Common myeloid progenitor, CD34-positive (primary cell): ENCODE measurements around the gene TPST1.

Experiments used
- CTCF ChIA-PET: fragments of 350-600 bp; sonication (Branson Sonifier 250); formaldehyde crosslinking; loops from one replicate; lab custom pipeline; 2021; ENCODE audit warnings: antibody characterized with exemption; lab: Charles Lee
- POLR2A ChIA-PET: fragments of 350-600 bp; sonication (Branson Sonifier 250); formaldehyde crosslinking; loops from one replicate; lab custom pipeline; 2021; ENCODE audit warnings: antibody characterized with exemption; lab: Charles Lee
- DNase-seq, 3 donors: peaks; one replicate each; pipeline versions ENCODE4 v3.0.0 to v3.0.0-alpha.2; 2013
- H3K27ac ChIP-seq, 2 experiments: 1 replicate in 1 of 2; 2 replicates in 1 of 2; pipeline ENCODE4 v1.7.0; 2013; ENCODE audit warnings: inconsistent platforms in 2 of 2, low read length in 2 of 2, mild to moderate bottlenecking in 2 of 2, low read depth in 1 of 2, moderate library complexity in 1 of 2; ENCODE audit not compliant: severe bottlenecking in 2 of 2, insufficient read depth in 1 of 2, poor library complexity in 1 of 2
- H3K27me3 ChIP-seq, 5 experiments: replicated peaks in 2 of 5; 1 replicate in 3 of 5; 2 replicates in 2 of 5; pipeline versions ENCODE4 v1.6.1 to v1.7.0; 2013; ENCODE audit warnings: low read length in 4 of 5, mild to moderate bottlenecking in 2 of 5, moderate library complexity in 2 of 5, inconsistent platforms in 1 of 5; ENCODE audit not compliant: insufficient read depth in 5 of 5, control insufficient read depth in 4 of 5
- H3K36me3 ChIP-seq, 4 experiments: 1 replicate in 2 of 4; 2 replicates in 2 of 4; pipeline versions ENCODE4 v1.6.1 to v1.7.0; 2013; ENCODE audit warnings: low read length in 3 of 4, control low read depth in 1 of 4, mild to moderate bottlenecking in 1 of 4; ENCODE audit not compliant: control insufficient read depth in 4 of 4, insufficient read depth in 4 of 4
- H3K4me1 ChIP-seq, 4 experiments: 1 replicate in 3 of 4; 2 replicates in 1 of 4; pipeline versions ENCODE4 v1.6.1 to v1.7.1; 2013; ENCODE audit warnings: low read length in 3 of 4, mild to moderate bottlenecking in 3 of 4, control low read depth in 1 of 4, inconsistent platforms in 1 of 4, moderate library complexity in 1 of 4; ENCODE audit not compliant: control insufficient read depth in 4 of 4, insufficient read depth in 4 of 4; ENCODE audit errors: control extremely low read depth in 1 of 4
- H3K4me3 ChIP-seq, 7 experiments: 1 replicate in 4 of 7; 2 replicates in 3 of 7; pipeline versions ENCODE4 v1.5.1 to v1.7.0; 2013; ENCODE audit warnings: mild to moderate bottlenecking in 7 of 7, low read length in 6 of 7, moderate library complexity in 6 of 7, inconsistent platforms in 2 of 7, low read depth in 2 of 7, control low read depth in 1 of 7; ENCODE audit not compliant: insufficient read depth in 4 of 7, control insufficient read depth in 1 of 7; ENCODE audit errors: extremely low read depth in 1 of 7
- H3K9me3 ChIP-seq, 5 experiments: 1 replicate in 4 of 5; 2 replicates in 1 of 5; pipeline versions ENCODE4 v1.6.1 to v1.7.1; 2013; ENCODE audit warnings: low read length in 4 of 5, mild to moderate bottlenecking in 2 of 5, inconsistent platforms in 1 of 5, low read depth in 1 of 5, moderate library complexity in 1 of 5; ENCODE audit not compliant: control insufficient read depth in 4 of 5, insufficient read depth in 2 of 5; ENCODE audit errors: control extremely low read depth in 1 of 5
- whole genome bisulfite sequencing: methylation state at CpG from one replicate; pipeline ENCODE4 v1.1.5; 2013; ENCODE audit not compliant: insufficient coverage; 5-methylcytosine and 5-hydroxymethylcytosine counted together

The TPST1 gene

DNA sequence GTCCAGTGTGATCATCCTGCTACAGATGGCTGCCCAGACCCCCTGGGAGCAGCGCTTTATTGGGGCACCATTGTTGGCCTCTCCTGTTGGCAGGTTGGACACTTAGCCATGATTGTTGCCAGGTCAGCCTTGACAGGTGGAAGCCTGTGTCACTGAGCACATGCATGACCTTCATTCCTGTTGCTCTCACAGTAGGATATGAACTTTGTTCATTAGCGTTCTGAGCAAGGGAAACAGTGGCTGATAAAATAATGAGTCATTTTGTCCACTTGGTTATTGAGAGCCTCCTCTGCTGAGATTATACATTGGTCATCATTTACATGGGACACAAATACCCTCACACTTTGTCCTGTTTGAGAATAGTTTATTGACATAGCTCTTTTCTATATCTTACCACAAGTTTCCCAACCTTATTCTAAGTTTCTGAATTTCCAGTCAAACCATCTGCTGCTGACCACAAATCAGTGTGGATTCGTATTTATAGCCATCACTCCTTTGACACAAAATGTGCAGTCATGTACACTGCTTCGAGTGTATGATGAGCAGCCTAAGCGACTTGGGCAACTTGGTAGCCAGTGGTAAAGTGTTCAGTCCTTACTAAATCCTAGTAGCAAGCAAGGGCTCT, 102.6 kb downstream of the TPST1 start:
- H3K36me3 ChIP-seq = no peaks in the 10 kb centered on the region
- 98% methylated on average over 4 of the region's 5 CpGs for WGBS
- no peaks in the 10 kb centered on the region for H3K4me1 ChIP-seq
- H3K9me3 ChIP-seq = no peaks in the 10 kb centered on the region
- CTCF ChIA-PET = no interaction called here
- POLR2A ChIA-PET = no interaction called here
- no peak overlapping the region for H3K27ac ChIP-seq
- DNase-seq = no peak
- H3K4me3 ChIP-seq = no peak overlapping the region
- no peaks in the 10 kb centered on the region for H3K27me3 ChIP-seq

DNA sequence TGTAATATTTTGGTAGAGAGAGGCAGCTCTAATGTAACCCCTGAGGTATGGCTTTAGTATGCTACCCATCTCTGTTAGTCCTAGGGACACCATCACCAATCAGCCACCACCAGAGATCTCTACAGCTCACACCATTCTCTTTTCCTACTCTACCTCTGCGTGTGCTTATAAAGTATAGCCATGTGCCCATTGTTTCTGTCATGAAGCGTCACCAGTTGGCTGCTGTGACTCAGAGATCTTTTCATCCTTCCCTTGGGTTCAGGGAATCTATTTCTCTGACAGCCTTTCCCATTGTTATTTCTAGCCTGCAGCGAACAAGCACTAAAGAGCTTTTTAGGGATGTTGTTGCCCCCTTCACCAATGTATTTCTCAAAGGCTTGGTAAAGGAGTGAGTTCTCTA, 103.3 kb downstream of the TPST1 start:
- H3K27ac ChIP-seq = no peak overlapping the region
- H3K36me3 ChIP-seq = no peaks in the 10 kb centered on the region
- no peaks in the 10 kb centered on the region for H3K27me3 ChIP-seq
- H3K9me3 ChIP-seq = no peaks in the 10 kb centered on the region
- DNase-seq = no peak
- H3K4me1 ChIP-seq = no peaks in the 10 kb centered on the region
- CTCF ChIA-PET = no interaction called here
- H3K4me3 ChIP-seq = no peak overlapping the region
- POLR2A ChIA-PET = no interaction called here
- 100% methylated on average over 2 of the region's 3 CpGs for WGBS

DNA sequence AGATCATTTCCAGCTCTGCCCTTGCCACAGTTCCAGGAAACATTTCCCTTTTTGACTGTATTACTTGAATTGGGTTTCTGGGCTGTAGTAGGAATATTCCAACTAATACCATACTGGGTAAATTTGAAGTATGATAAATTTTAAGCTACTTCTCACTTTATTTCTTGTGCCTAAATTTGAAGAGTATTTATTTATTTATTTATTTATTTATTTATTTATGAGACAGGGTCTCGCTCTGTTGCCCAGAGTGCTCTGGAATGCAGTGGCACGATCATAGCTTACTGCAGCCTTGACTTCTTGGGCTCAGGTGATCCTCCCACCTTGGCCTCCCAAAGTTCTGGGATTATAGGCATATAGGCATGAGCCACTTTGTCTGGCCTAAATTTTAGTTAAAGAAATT, 105.5 kb downstream of the TPST1 start:
- POLR2A ChIA-PET = no interaction called here
- H3K4me3 ChIP-seq = no peak overlapping the region
- 100% methylated on average over 2 of the region's 2 CpGs for WGBS
- no peak for DNase-seq
- H3K4me1 ChIP-seq = peaks cover 0 to 6% (median 2%) of the 10 kb centered on the region in 4 experiments
- H3K27ac ChIP-seq = no peak overlapping the region
- no peaks in the 10 kb centered on the region for H3K27me3 ChIP-seq
- no peaks in the 10 kb centered on the region for H3K36me3 ChIP-seq
- H3K9me3 ChIP-seq = no peaks in the 10 kb centered on the region
- CTCF ChIA-PET = no interaction called here

DNA sequence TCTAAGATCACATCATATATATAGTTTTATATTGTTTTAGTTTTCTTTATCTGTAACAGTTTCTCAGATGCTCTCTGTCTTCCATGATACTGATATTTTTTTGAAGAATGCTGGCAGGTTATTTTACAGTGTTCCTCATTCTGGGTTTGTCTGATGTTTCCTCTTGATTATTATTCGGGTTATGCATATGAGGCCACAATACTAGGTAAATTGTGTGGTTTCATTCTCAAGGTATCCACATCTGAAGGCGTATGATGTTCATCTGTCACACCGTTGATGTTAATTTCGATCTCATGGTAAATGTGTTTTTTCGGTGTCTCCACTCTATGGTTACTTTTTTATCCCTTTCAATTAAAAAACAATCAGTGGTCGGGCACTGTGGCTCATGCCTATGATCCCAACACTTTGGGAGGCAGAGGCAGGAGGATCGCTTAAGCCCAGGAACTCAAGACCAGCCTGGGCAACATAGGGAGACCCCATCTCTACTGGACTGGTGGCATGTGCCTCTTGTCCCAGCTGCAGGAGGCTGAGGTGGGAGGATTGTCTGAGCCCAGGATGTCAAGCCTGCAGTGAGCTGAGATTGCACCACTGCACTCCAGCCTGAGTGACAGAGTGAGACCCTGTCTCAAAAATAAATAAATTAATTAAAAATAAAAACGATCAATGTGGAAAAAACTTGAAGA, 108.9 kb downstream of the TPST1 start:
- 68% methylated on average over 3 of the region's 8 CpGs for WGBS

DNA sequence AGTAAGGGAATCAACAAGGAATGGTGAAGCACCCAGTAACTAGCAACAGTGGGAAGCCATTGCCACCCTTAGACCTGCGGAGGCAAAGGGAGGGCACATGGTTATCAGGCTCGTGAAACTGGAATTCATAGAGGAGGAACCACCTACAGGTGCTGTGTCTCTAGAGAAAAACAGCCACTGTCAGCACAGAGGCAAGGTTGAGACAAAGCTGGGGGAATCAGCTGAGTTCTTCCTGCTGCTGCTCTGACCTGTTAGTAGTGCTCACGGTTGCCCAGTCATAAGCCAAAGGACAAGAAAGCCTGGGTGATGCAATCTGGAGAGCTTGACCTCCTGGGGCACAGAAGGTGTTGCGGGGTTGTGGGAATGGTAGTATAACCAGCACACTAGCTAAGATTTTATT, 110.1 kb downstream of the TPST1 start:
- POLR2A ChIA-PET = no interaction called here

More for the DNA sequence above, 108.9 kb downstream of the TPST1 start:
- Histone ChIP-seq H3K4me3 (no peak overlapping the region), H3K4me1 (peaks cover 0 to 6% (median 2%) of the 10 kb centered on the region in 4 experiments), H3K36me3 (no peaks in the 10 kb centered on the region), H3K27me3 (no peaks in the 10 kb centered on the region), H3K9me3 (no peaks in the 10 kb centered on the region), H3K27ac (no peak overlapping the region)
- DNase-seq = peak in 2 of 3 donors; percentile 46 to 68
- ChIA-PET POLR2A (no interaction called here), CTCF (no interaction called here)

DNA sequence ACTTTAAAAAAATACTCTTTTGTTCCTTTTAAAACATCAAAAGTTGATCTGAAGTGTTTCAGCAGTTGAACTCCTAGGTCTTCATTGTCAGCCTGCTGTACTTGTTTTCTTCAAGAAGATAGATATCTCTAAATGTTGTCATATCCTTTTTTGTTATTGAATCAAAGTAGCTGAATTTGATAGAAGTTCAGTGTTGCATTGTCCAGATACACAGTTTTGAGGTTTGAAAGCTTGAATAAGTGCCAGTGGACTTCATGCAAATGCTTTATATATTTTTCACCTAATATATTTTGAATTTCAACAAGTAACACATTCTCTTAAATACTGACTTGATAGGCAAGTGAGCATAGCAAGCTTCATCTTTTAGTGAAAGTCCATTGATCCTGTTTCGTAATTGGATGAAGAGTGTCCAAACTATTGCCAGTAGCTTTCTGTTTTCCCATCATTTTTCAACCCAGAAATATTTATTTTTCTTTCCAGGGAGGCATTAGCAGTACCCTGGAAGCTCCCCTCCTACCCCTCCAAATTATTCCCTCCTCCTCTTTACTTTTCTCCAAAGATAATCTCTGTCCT, 114.4 kb downstream of the TPST1 start:
- peaks cover 0 to 18% (median 6%) of the 10 kb centered on the region in 5 experiments for H3K9me3 ChIP-seq
- WGBS = 100% methylated on average over 1 of the region's 1 CpG
- no peak overlapping the region for H3K27ac ChIP-seq
- CTCF ChIA-PET = no interaction called here
- POLR2A ChIA-PET = interaction anchor here (0.6 kb wide), 1 partner anchor 141 kb away, joined by 3 read pairs; no protein-coding TSS in a partner anchor
- no peaks in the 10 kb centered on the region for H3K4me1 ChIP-seq
- no peaks in the 10 kb centered on the region for H3K36me3 ChIP-seq
- H3K4me3 ChIP-seq = no peak overlapping the region
- no peaks in the 10 kb centered on the region for H3K27me3 ChIP-seq
- DNase-seq = no peak

More for the DNA sequence above, 110.1 kb downstream of the TPST1 start:
- no peaks in the 10 kb centered on the region for H3K9me3 ChIP-seq
- CTCF ChIA-PET = no interaction called here
- DNase-seq = no peak
- no peak overlapping the region for H3K27ac ChIP-seq
- WGBS = 85% methylated on average over 2 of the region's 4 CpGs
- no peaks in the 10 kb centered on the region for H3K27me3 ChIP-seq
- H3K36me3 ChIP-seq = no peaks in the 10 kb centered on the region
- peaks cover 0 to 6% (median 2%) of the 10 kb centered on the region in 4 experiments for H3K4me1 ChIP-seq
- no peak overlapping the region for H3K4me3 ChIP-seq

DNA sequence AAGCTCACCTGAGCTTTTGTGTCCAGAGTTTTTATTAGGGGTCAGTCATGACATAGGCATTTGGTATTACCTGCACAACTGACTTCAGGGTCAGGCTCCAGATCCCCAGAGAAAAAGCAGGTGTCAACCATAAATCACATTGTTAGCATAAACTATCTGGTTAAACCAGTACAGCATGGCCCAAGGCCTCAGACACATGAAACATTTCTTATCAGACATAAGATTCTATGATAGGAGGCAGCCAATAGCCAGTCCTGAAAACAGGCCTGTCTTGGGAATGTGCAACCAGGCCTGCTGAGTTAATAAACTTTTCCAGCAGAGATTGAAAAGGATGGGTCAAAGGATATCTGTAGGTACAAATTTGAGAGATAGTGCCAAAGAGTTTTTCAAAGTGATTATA, 116.1 kb downstream of the TPST1 start:
- Histone ChIP-seq H3K36me3 (no peaks in the 10 kb centered on the region), H3K27ac (no peak overlapping the region), H3K9me3 (peaks cover 0 to 18% (median 6%) of the 10 kb centered on the region in 5 experiments), H3K4me1 (no peaks in the 10 kb centered on the region), H3K27me3 (no peaks in the 10 kb centered on the region), H3K4me3 (no peak overlapping the region)
- ChIA-PET POLR2A (no interaction called here), CTCF (no interaction called here)
- DNase-seq = no peak
